WTC11 (cell line): Measurements from ENCODE around the gene CPNE1. TPM values are rescaled to one million over a fixed set of nuclear protein-coding genes. Genes with fewer than 3 reads are reported as not detected.

Source experiments
- AR ChIP-seq: fragments of 250-450 bp; sonication (Bioruptor Pico); IDR thresholded peaks from 2 replicates; pipeline ENCODE4 v1.9.0; 2021; ENCODE audit warnings: mild to moderate bottlenecking
- ARID4B ChIP-seq: sonication (generic); formaldehyde crosslinking; IDR thresholded peaks from 2 replicates; pipeline ENCODE4 v1.8.0; 2023; ENCODE audit warnings: missing genetic modification reagents, mild to moderate bottlenecking, borderline replicate concordance
- ATF2 ChIP-seq: sonication (generic); formaldehyde crosslinking; IDR thresholded peaks from 2 replicates; pipeline ENCODE4 v1.8.1; 2022; ENCODE audit warnings: low read depth, missing genetic modification reagents, borderline replicate concordance
- CBFB ChIP-seq: sonication (generic); formaldehyde crosslinking; IDR thresholded peaks from 2 replicates; pipeline ENCODE4 v1.8.1; 2022; ENCODE audit warnings: mild to moderate bottlenecking, low read depth, missing genetic modification reagents
- CREB1 ChIP-seq: sonication (generic); formaldehyde crosslinking; IDR thresholded peaks from 2 replicates; pipeline ENCODE4 v1.8.0; 2023; ENCODE audit warnings: mild to moderate bottlenecking, missing genetic modification reagents
- CREM ChIP-seq: sonication (generic); formaldehyde crosslinking; IDR thresholded peaks from 2 replicates; pipeline ENCODE4 v1.8.1; 2022; ENCODE audit warnings: mild to moderate bottlenecking, missing genetic modification reagents, moderate library complexity
- ELF4 ChIP-seq: sonication (generic); formaldehyde crosslinking; IDR thresholded peaks from 2 replicates; pipeline ENCODE4 v1.8.1; 2022; ENCODE audit warnings: low read depth, mild to moderate bottlenecking, moderate library complexity, missing genetic modification reagents
- EMX1 ChIP-seq: fragments of 250-450 bp; sonication (Bioruptor Pico); IDR thresholded peaks from 2 replicates; pipeline ENCODE4 v1.8.0; 2021; ENCODE audit warnings: mild to moderate bottlenecking
- ESRRA ChIP-seq: sonication (generic); formaldehyde crosslinking; IDR thresholded peaks from 2 replicates; pipeline ENCODE4 v1.8.1; 2022; ENCODE audit warnings: mild to moderate bottlenecking, missing genetic modification reagents, borderline replicate concordance
- ETV6 ChIP-seq: sonication (generic); formaldehyde crosslinking; IDR thresholded peaks from 2 replicates; pipeline ENCODE4 v1.8.1; 2022; ENCODE audit warnings: mild to moderate bottlenecking, missing genetic modification reagents
- JUN ChIP-seq: sonication (generic); formaldehyde crosslinking; IDR thresholded peaks from 2 replicates; pipeline ENCODE4 v1.8.0; 2023; ENCODE audit warnings: mild to moderate bottlenecking, missing genetic modification reagents
- KAT7 ChIP-seq: sonication (generic); formaldehyde crosslinking; IDR thresholded peaks from 2 replicates; pipeline ENCODE4 v1.8.1; 2023; ENCODE audit warnings: missing genetic modification reagents, mild to moderate bottlenecking, borderline replicate concordance
- SP1 ChIP-seq: sonication (generic); formaldehyde crosslinking; conservative IDR thresholded peaks from 2 replicates; pipeline ENCODE4 v1.8.1; 2022; ENCODE audit warnings: missing genetic modification reagents
- TCF7 ChIP-seq: sonication (generic); formaldehyde crosslinking; IDR thresholded peaks from 2 replicates; pipeline ENCODE4 v1.8.0; 2022; ENCODE audit warnings: mild to moderate bottlenecking, low read depth, missing genetic modification reagents, moderate library complexity
- TP53 ChIP-seq: sonication (generic); formaldehyde crosslinking; IDR thresholded peaks from 2 replicates; pipeline ENCODE4 v1.8.1; 2023; ENCODE audit warnings: mild to moderate bottlenecking, missing genetic modification reagents
- ZBTB43 ChIP-seq: sonication (generic); formaldehyde crosslinking; IDR thresholded peaks from 2 replicates; pipeline ENCODE4 v1.8.1; 2023; ENCODE audit warnings: mild to moderate bottlenecking, missing genetic modification reagents
- ZNF219 ChIP-seq: sonication (generic); formaldehyde crosslinking; IDR thresholded peaks from 2 replicates; pipeline ENCODE4 v1.8.0; 2023; ENCODE audit warnings: missing genetic modification reagents, mild to moderate bottlenecking, borderline replicate concordance
- ZNF263 ChIP-seq: sonication (generic); formaldehyde crosslinking; IDR thresholded peaks from 2 replicates; pipeline ENCODE4 v1.8.1; 2022; ENCODE audit warnings: low read depth, mild to moderate bottlenecking, moderate library complexity, missing genetic modification reagents
- ZNF281 ChIP-seq: sonication (generic); formaldehyde crosslinking; IDR thresholded peaks from 2 replicates; pipeline ENCODE4 v1.8.0; 2023; ENCODE audit warnings: mild to moderate bottlenecking, missing genetic modification reagents
- ZNF423 ChIP-seq: fragments of 250-450 bp; sonication (Bioruptor Pico); IDR thresholded peaks from 2 replicates; pipeline ENCODE4 v2.1.2; 2022; ENCODE audit warnings: mild to moderate bottlenecking, moderate library complexity
- ZSCAN18 ChIP-seq: fragments of 250-450 bp; sonication (Bioruptor Pico); IDR thresholded peaks from 2 replicates; pipeline ENCODE4 v2.1.2; 2022; ENCODE audit warnings: mild to moderate bottlenecking, moderate library complexity
- total RNA-seq: library from RNA; stranded (reverse); gene quantifications from 3 replicates; pipeline ENCODE4 v1.2.3, GENCODE V29; 2021

CPNE1 gene
- total RNA-seq, 1 experiment from 2014 or later, result 312 TPM

GRCh38 chr20:35615667-35616464 lies 48.8 kb downstream of the CPNE1 start, which contains the start of gene SPAG4 (continued):
- peak; percentile 57; the same call in 1 of the 2 replicates for TF ChIP-seq ZNF281
- peak; percentile 57; the same call in 1 of the 2 replicates for TF ChIP-seq EMX1
- no peak for TF ChIP-seq CBFB (CRISPR knock-in tag)
- TF ChIP-seq ZNF219, result no peak; the same call in 1 of the 2 replicates
- TF ChIP-seq ZNF263 (CRISPR knock-in tag), result 0 out of 2 replicates have a peak, but pooled peaks have one; percentile 20
- no peak for TF ChIP-seq ZSCAN18 (CRISPR knock-in tag)
- TF ChIP-seq ZBTB43 (CRISPR knock-in tag), result no peak; the same call in 1 of the 2 replicates
- TF ChIP-seq AR (CRISPR knock-in tag), result no peak
- TF ChIP-seq CREM (CRISPR knock-in tag), result peak; percentile 94
- peak; percentile 45; the same call in 1 of the 2 replicates for TF ChIP-seq ZNF423 (CRISPR knock-in tag)
- no peak for TF ChIP-seq KAT7 (CRISPR knock-in tag)
- TF ChIP-seq ELF4, result peak; percentile 48; the same call in 1 of the 2 replicates
- peak; percentile 84; the same call in 1 of the 2 replicates for TF ChIP-seq ARID4B (CRISPR knock-in tag)
- 0 out of 2 replicates have a peak, but pooled peaks have one; percentile 21 for TF ChIP-seq TCF7 (CRISPR knock-in tag)
- TF ChIP-seq JUN (CRISPR knock-in tag), result peak; percentile 27; the same call in 1 of the 2 replicates
- peak; percentile 85; the same call in 1 of the 2 replicates for TF ChIP-seq ESRRA (CRISPR knock-in tag)
- no peak for TF ChIP-seq TP53
- TF ChIP-seq CREB1 (CRISPR knock-in tag), result 0 out of 2 replicates have a peak, but pooled peaks have one; percentile 44
- 0 out of 2 replicates have a peak, but pooled peaks have one; percentile 55 for TF ChIP-seq ETV6 (CRISPR knock-in tag)
- TF ChIP-seq SP1 (CRISPR knock-in tag), result peak; percentile 19; the same call in 1 of the 2 replicates
- TF ChIP-seq ATF2 (CRISPR knock-in tag), result 0 out of 2 replicates have a peak, but pooled peaks have one; percentile 22
